Measurements from ENCODE around the gene SCN2A.
"Not testable (repeated sequence)": the region's sequence is repeated elsewhere in the genome, so short reads cannot be mapped to it uniquely, and the experiment has no call there.

SCN2A gene

DNA sequence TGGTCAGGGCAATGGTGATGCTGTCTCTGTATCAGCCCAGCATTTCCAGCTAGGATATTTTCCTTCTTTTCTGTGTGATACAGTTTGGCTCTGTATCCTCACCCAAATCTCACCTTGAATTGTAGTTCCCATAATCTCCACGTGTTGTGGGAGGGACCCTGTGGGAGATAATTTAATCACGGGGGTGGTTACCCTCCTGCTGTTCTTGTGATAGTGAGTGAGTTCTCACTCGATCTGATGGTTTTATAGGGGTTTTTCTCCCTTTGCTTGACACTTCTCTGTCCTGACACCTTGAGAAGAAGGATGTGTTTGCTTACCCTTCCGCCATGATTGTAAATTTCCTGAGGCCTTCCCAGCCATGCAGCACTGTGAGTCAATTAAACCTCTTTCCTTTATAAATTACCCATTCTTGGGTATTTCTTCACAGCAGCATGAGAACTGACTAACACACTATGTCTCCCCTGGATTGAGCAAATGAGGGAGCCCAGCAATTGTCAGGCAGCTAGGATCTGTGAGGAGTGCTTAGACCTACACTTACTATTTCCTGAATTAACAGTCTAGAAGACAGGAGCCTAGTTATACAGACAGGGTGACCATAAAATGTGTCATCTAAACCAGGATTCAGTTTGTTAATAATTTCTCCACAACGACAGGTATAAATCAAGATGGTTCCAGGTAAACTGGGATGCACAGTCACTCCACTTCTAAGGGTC, 6.0 kb downstream of the SCN2A start:
- in situ Hi-C loops (cut with MboI; ENCODE audit: low pct_unique_long_range_greater_than_20kb, low sequenced_read_pairs): no loop called here
- no peak for DNase-seq

DNA sequence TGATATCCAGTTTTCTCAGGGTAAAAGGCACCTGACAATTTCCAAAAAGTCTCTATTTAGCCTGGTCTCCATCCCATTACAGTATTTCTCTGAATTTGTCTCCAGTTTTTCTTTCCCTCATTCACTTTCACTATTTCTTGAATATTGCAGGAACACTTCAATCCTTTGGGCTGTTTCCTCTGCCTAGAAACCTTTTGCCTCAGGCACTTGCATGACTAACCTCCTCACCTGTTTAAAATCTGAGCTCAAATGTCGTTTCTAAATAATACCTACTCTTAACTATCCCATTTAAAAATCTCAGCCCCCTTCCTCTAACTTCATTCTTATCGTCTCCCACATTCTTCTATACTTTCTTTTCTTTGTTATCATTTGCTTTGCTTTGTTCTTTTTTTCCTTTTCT, 9.0 kb downstream of the SCN2A start:
- in situ Hi-C loops (cut with MboI; ENCODE audit: low pct_unique_long_range_greater_than_20kb, low sequenced_read_pairs): no loop called here
- DNase-seq: no peak

DNA sequence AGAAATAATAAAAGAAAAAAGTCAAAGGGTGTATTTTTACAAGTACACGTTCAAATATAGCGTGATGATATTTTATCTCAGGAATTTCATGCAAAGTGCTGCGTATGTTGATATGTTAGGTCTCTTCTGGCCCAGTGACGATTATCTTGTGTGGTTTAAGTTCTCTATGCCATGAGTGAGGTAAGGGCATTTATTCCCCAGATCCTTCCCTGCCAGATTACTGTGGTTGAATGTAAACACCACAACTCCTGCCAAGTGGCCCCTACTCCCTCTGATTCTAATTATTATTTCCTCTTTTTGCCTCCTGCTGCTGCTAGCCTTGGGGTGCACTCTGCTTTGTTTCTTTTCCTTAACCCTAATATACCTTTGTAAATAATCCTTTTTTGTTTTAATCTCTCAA, 12.2 kb downstream of the SCN2A start:
- in situ Hi-C loops (cut with MboI; ENCODE audit: low pct_unique_long_range_greater_than_20kb, low sequenced_read_pairs): no loop called here
- DNase-seq: peak; percentile 12

DNA sequence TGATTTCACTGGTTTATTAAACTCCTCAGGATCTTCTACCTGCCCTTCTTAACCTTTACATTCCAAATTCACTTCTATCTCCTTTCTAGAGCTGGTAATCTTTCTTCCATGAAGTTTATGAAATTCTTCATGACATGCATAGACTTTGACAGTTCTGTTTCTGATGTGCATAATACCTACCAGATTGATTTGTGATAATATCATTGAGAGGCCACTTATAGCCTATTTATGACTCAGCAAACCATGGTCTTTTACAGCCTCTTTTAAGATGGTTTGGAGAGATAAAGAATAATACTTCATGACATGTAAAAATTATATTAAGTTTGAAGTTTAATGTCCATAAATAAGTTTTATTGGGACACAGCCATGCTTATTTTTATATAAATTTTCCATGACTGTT, 14.0 kb downstream of the SCN2A start:
- in situ Hi-C loops (cut with MboI; ENCODE audit: low pct_unique_long_range_greater_than_20kb, low sequenced_read_pairs): no loop called here
- DNase-seq: no peak

DNA sequence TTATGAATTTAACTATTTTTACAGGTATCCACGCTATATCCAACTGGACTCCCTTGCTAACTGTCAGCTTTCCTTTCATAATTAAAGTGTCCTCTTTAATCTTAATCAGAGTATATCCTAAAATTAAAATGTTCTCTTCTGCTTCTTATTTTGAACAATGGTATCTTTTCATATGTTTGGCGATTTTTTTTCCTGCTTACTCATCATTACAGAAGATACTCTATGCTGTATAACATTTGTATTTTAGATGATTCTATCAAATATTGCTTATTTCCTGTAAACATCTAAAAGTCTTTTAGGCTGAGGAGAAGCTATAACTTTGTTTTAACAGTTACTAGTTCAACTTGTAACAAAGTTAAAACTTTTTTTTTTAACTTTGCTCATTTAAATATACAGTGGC, 17.4 kb downstream of the SCN2A start:
- DNase-seq: no peak
- in situ Hi-C loops (cut with MboI; ENCODE audit: low pct_unique_long_range_greater_than_20kb, low sequenced_read_pairs): no loop called here

DNA sequence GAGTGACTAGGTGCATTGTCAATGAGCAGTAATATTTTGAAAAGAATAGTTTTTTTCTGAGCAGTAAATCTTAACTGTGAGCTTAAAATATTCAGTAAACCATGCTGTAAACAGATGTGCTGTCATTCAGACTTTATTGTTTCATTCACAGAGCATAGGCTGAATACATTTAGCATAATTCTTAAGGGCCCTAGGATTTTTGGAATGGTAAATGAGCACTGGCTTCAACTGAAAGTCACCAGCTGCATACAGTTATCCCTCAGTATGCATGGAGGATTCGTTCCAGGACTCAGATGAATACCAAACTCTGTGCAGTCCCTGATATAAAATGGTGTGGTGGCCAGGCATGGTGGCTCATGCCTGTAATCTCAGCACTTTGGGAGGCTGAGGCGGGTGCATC, 21.1 kb downstream of the SCN2A start:
- in situ Hi-C loops (cut with MboI; ENCODE audit: low pct_unique_long_range_greater_than_20kb, low sequenced_read_pairs); DNase-seq: not testable (repeated sequence)

DNA sequence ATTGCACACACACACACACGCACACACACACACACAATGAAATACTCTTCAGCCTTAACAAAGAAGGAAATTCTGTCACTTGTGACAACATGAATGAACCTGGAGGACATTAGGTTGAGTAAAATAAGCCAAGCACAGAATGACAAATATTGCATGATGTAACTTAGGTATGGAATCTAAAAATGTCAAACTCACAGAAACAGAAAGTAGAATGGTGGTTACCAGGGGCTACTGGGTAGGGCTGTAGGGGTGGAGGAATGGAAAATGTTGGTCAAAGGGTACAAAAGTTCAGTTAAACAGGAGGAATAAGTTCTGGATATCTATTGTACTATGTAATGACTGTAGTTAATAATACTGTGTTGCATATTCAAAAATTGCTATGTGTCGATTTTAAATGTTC, 29.5 kb downstream of the SCN2A start:
- in situ Hi-C loops (cut with MboI; ENCODE audit: low pct_unique_long_range_greater_than_20kb, low sequenced_read_pairs): no loop called here
- no peak for DNase-seq

DNA sequence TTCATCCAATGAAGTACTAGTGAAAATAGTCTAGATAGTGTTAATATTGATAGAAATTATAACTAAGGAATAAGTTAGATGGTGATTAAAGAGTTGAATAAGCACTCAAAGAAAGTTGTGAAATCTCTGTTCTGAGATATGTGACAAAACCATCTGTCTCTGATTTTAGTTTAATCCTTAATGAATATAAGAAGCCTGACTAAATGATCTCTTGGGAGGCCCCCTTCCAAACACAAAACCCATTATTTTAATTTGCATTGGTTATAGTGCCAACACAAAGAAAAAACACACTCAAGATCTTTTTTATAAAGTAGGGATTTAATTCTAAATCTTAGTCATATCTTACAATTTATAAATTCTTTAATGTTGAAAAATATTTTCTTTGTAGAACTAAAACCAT, 34.0 kb downstream of the SCN2A start:
- DNase-seq: no peak
- in situ Hi-C loops (cut with MboI; ENCODE audit: low pct_unique_long_range_greater_than_20kb, low sequenced_read_pairs): no loop called here

DNA sequence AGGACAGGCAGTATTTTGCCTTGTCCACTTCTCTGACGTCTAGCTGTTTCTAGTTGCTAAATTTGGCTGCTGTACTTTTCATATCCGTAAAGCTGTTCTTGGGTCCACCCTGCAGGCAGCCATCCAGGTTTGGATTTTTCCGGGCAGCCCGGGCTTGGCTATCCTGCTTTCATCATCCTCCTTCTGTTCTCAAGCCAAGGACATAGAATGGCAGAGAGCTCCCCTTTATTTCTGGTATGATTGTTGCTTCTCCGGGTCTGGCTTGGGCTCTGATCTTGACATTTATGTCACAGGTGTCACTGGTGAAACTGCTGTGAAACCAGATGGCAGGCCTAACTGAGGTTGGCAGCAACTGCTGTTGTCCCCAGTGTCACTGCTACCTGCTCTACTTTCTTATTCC, 35.5 kb downstream of the SCN2A start:
- DNase-seq: no peak

DNA sequence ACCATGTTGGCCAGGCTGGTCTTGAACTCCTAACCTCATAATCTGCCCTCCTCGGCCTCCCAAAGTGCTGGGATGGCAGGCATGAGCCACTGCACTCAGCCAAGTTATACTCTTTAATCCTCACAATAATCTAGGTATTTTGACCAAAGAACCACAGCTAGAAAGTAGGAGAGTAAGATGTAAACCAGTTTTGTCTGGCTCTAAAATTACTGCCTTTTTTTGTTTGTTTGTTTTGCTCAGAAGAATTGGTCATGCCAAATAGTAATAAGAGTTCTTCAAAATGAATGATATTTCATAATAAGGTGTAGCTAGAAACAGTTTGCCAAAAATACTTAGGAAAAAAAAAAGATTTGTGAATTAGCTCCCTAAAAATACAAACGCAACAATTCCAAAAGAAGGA, 36.7 kb downstream of the SCN2A start:
- in situ Hi-C loops (cut with MboI; ENCODE audit: low pct_unique_long_range_greater_than_20kb, low sequenced_read_pairs): no loop called here
- no peak for DNase-seq

More for the DNA sequence above, 35.5 kb downstream of the SCN2A start:
- in situ Hi-C loops (cut with MboI; ENCODE audit: low pct_unique_long_range_greater_than_20kb, low sequenced_read_pairs): no loop called here

DNA sequence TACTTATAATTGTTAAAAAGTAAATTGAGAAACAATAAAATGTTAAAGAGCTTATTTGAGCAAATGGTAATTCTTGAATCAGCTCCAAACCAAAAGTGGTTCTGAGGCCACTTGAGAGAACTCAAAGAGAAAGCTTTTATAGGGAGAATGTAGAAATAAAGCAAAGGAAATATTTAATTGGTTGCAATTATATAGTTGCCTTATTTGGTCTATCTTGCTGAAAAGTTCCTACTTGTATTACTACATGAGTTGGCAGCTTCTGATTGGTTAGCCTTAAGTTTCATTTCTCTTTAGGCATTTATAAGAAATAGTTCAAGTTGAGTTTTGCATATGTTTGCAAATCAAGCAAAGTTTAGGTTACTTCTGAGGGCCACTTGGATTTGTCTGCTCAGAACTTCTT, 38.1 kb downstream of the SCN2A start:
- in situ Hi-C loops (cut with MboI; ENCODE audit: low pct_unique_long_range_greater_than_20kb, low sequenced_read_pairs): no loop called here
- no peak for DNase-seq

DNA sequence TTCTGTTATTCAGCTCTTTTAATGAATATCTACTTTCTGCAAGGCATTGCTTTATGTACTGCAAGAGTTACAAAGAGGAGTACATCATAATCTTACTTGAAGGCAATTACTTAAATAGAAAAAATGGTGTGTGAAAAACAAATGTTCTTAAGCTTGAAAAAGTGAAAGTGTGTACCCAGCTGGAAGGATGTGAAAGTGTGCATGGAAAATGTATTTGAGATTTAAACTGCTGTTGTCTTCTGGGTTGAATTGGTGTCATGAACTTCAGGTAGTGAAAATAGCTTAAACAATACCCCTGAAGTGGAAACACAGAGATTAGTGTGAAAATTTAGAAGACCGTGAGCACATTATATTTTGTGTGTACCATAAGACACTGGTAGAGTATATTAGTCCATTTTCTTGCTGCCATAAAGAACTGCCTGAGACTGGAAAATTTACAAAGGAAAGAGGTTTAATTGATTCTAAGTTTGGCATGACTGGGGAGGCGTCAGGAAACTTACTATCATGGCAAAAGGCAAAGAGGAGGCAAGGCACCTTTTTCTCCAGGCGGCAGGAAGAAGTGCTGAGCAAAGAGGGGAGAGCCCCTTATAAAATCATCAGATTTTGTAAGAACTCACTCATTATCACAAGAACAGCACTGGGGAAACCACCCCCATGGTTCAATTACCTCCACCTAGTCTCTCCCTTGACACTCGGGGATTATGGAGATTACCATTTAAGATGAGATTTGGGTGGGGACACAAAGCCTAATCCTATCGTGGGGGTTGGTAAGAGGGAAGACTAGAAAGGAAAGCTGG, 38.8 kb downstream of the SCN2A start:
- in situ Hi-C loops (cut with MboI; ENCODE audit: low pct_unique_long_range_greater_than_20kb, low sequenced_read_pairs): no loop called here

DNA sequence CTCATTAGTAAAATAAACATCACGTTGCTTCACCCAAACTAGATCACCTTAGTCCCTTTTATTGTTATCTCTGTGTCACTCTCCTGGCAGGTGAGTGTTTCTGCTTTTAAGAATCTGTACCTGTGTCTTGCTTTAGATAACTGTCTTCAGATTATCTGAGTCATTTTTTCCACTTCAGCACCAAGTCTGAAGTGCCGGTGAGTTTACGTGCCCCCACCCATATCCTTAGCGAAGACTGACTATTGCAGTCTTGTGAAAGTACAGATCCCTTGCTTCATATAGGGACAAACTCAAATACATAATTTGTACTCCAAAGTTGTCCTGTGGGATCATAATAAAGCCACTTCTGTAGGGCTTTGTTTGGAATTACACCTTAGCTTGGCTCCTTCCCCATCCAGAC, 41.1 kb downstream of the SCN2A start:
- no peak for DNase-seq
- in situ Hi-C loops (cut with MboI; ENCODE audit: low pct_unique_long_range_greater_than_20kb, low sequenced_read_pairs): no loop called here

More for the DNA sequence above, 38.8 kb downstream of the SCN2A start:
- no peak for DNase-seq

DNA sequence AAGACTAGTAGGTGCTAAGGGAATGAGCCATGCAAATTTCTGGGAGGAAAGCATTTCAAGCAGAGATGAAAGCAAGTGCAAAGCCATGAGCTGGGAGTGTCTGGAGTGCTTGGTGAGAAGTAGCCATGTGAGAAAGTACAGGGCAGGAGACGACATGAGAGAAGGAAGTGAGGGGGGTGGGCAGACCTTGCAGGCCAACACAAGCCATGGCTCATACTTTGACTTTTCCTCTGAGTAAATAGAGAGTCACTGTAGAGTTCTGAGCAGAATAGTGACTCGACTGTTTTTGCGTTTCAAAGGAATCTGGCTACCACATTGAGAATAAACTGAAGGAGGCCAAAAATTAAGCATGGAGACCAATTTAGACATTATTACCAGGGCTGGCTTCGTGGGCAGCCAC, 42.2 kb downstream of the SCN2A start:
- in situ Hi-C loops (cut with MboI; ENCODE audit: low pct_unique_long_range_greater_than_20kb, low sequenced_read_pairs): no loop called here
- DNase-seq: no peak

DNA sequence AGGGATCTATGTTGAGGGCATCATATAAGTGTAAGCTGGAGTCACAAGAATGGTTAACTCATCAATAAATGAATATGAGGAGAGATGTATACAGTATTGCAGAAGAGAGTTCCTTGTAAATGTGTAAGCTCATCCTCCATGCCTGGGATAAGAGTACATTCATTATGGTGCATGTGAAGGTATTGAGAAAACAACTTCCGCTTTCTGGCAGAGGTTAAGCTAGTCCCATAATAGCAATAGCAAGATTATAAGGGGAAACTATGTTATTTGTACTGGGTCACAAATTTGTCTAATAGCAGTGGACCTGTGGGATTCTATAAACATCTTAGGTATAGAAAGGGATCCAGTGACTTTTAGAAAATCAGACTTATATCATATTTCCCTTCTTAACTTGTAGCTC, 44.1 kb downstream of the SCN2A start:
- in situ Hi-C loops (cut with MboI; ENCODE audit: low pct_unique_long_range_greater_than_20kb, low sequenced_read_pairs): no loop called here
- no peak for DNase-seq

DNA sequence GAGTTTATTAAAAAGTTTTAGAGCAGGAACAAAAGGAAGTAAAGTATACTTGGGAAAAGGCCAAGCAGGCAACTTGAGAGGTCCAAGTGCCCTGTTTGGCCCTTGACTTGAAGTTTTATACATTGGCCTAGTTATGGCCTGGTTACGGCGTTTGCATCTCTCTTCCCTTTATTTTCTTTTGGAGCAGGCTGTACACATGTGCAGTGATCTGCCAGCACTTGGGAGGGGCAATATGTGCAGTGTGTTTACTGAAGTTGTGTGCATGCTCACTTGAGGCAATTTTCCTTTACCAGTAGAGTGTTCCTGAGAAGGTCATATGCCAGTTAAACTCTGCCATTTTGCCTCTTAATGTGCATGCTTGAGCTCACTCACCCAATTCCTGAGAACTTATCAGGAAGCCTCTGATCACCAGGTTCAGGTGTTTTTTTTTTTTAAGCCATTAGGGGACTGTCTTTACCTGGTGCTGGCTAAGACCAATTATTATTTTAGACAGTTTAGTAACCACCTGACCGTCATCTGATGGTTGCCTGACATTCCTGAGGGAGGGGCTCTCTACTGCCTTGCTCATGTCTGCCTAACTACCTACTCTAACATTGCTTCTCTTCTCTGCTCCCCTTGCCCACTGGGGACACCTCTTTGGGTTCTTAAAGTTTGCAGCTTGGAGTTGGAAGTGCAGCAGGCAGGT, 48.0 kb downstream of the SCN2A start:
- in situ Hi-C loops (cut with MboI; ENCODE audit: low pct_unique_long_range_greater_than_20kb, low sequenced_read_pairs): no loop called here
- DNase-seq: no peak

DNA sequence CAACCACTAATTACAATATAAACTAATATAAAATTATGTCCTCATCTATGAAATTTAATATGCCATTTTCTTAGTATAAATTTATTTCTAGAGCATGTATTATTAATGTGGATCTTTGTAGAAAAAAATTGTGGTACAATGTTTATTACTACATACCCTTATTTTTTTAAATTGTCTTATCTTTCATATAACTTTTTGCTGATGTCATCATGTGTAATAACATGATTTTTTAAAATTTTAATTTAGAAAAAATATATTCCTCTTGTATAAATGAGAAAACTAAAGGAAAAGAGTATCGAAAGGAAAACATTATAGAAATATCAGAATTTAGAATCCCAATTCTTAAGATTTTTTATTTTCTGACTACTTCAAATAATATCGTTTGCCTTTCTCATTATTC, 49.9 kb downstream of the SCN2A start:
- in situ Hi-C loops (cut with MboI; ENCODE audit: low pct_unique_long_range_greater_than_20kb, low sequenced_read_pairs): no loop called here
- DNase-seq: no peak

DNA sequence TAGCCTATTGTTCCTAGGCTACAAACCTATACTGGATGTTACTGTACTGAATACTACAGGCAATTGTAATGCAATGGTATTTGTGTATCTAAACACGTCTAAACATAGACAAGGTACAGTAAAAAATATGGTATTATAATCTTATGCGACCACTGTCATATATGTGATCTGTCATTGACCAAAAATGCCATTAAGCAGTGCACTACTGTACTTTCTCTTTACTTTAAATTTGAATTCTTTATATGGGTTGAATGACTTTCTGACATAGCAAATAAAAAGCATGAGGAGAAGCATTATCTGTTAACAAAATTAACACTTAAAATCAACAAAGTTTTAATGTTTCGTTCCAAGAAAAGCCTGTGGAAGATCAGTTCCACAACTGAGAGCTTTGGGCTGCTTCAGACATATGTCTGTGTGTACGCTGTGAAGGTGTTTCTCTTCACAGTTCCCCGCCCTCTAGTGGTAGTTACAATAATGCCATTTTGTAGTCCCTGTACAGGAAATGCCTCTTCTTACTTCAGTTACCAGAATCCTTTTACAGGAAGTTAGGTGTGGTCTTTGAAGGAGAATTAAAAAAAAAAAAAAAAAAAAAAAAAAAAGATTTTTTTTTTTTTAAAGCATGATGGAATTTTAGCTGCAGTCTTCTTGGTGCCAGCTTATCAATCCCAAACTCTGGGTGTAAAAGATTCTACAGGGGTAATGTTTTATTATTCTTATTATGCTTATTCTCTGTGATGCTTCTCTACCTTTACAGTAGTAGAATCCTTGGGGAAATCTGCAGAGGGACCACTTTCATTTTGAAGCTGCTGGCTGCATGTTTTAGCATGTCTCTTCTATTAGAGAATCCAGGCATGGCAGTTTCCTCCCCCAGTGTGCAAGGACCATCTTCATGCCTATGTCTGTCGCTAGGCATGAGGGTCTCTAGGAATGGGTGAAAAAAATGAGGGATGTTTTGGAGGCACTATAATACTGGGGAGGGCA, 54.5 kb downstream of the SCN2A start:
- DNase-seq: peak; percentile 76
- in situ Hi-C loops (cut with MboI; ENCODE audit: low pct_unique_long_range_greater_than_20kb, low sequenced_read_pairs): no loop called here

DNA sequence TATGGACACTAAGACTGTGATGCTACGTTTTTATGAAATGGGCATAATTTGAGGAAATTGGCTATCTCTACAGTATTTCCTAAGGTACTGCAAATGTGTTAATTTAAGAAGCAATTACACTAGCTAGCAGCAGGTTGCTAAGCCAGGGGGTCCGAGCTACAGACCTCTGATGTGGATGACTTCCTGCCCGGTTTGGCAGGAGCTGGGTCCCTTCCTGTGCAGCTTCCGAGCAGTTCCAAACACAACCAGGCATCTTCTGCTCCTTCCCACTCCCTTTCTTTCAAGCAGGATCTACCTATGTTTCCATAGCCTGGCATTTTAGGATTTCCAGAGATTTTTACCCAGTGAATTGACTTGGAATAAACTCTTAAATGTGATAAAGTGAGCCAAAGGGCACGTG, 55.7 kb downstream of the SCN2A start:
- in situ Hi-C loops (cut with MboI; ENCODE audit: low pct_unique_long_range_greater_than_20kb, low sequenced_read_pairs): no loop called here
- no peak for DNase-seq
